HG02798 (cell line): ENCODE results near the gene PRDM8.
A peak's percentile ranks its signal among the peaks of the same experiment; 100 is the strongest.

Experiments used
- ATAC-seq: cut with Tn5 transposase; IDR thresholded peaks from one replicate; pipeline ENCODE4 v1.9.1; 2021; ENCODE audit warnings: mild to moderate bottlenecking; ENCODE audit not compliant: unreplicated experiment, poor library complexity

The PRDM8 gene

DNA sequence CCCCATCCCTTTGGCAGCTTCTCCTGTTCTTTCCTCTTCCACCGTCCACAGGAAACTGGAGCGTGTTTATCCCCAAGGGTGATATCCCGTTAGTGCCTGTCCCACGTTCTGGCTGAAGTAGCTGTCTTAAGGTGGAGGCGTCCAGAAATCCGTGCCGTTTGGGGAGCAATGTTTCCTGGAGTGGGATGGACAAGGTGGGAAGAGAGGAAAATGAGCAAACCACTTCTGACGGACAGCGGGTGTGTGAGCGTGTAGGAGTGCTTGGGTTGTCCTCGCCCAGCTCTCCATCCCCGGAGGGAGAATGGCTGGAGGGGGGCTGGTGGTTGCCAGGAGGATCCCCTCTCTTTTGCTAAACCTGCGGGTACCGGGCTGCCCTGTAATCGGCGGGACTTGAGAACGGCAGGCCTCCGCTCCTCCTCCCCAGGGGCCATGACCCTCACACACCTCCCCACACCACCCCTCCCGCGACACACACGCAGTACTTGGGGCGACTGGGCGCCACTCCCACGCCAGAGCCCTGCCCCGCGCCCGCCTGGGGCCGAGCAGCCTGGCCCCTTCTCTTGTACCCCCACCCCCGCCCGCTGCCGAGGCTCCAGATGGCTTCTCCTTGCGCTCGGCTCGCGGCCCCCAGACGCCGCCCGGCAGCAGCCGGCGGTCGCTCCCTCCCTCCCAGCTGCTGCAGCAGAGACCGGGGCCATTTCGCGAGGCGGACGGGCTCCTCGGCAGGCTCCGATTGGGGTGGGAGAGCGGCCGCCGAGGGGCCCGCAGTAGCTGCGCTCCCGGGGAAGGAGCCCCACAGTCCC is 13.9 kb upstream of the PRDM8 start:
- no peak for ATAC-seq

DNA sequence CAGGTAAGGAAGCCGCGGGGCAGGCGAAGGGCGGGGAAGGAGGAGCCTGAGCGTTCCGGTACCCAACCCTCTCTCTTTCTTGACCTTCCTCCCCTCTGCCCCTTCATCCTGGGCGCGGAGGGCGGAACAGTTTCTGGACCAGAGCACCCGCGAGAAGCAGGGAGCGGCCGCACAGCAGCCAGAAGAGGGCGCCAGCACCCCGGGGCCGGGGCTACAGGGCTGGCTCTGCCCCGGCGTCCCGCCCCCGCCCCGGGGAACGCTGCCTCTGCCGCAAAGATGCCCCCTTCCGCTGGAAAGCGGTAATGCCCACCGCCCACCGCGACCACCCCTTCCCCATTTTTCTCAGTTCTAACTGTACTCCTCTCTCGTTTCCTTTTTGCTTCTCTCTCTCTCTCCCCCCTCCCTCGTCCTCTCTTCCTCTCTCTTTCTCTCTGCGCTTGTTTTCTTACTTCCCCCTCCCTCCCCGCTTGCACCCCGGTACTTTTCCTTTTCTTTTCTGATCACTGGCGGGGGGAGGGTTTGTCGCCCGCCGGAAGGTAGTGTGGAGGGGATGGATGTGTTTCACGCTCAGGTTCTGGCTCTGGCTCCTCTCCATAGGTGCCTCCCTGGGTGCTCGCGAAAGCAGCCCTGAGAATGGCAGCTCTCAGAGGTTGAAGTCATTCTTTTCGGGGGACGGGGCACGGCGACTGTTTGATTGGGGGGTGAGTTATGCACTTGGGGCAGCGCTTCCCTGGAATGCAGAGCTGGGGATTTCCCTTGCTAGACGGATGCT is 13.1 kb upstream of the PRDM8 start:
- peak; percentile 96 for ATAC-seq

DNA sequence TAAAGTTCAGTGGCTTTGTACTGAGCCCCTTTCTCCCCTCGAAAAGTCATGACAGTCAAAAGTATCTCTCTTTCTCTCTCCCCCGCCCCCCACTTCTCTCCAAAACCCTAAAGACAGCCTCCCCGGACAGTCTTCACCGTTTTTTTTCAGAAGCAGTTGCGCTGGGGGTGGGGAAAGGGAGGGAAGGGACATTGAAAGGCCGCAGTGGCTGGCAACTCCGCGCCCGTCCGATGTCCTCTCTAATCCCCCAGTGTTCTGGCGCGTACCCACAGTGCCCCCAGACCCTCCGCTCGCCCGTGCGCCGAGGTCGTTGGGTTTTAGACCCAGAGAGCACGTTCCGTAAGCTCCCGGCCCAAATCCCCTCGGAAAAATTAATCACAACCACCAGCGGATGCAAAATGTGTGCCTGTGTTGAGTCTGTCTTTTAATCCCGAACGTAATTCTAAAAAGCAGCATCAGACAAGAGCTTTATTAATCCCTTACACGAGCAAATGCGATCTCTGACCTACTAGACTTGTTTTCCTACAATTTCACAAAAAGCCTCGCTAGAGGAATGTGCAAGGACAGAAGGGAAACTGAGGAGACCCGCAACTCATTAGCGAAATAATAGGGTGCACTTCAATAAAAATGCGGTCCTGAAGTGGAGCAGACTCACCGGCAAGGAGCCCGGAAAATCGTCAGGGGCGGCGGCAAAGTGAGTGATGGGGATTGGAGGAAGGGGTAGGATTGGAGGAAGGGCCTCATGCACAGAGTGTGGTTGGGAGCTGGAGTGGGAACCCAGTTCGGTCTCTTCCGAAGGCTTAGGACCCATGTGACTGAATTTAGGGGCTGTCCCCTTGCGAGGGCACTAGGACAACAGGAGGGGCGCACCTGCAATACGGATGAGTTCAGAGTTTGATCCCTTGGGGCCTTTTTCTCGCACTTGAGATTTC is 12.2 kb upstream of the PRDM8 start:
- no peak for ATAC-seq

- ATAC-seq = no peak
Observed at GRCh38 chr4:80185787-80186548, 11.3 kb upstream of the PRDM8 start.

DNA sequence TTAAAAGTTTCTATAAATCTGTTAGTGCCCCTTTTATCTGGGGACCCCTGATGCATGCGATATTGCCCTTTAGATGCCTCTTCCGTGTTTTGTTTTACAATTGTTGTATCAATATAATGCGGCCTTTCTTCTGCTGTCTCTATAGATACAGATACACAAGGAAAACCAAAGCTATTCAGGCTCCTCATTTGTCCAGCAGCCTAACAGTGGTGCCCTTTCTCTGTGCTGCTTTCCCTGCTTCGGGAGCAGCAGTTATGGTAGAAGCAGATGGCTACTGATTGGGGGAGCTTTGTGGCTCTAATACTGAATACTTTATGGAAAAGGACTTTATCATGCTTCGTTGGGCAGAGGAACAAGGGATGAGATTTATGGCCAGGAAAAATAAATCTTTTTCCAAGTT is 10.6 kb upstream of the PRDM8 start:
- ATAC-seq = no peak

GRCh38 chr4:80187677-80188076 is 9.6 kb upstream of the PRDM8 start:
- ATAC-seq = no peak

- no peak for ATAC-seq
Observed at GRCh38 chr4:80188457-80188800, 8.9 kb upstream of the PRDM8 start.

GRCh38 chr4:80188801-80189458 is 8.4 kb upstream of the PRDM8 start:
- ATAC-seq = no peak

DNA sequence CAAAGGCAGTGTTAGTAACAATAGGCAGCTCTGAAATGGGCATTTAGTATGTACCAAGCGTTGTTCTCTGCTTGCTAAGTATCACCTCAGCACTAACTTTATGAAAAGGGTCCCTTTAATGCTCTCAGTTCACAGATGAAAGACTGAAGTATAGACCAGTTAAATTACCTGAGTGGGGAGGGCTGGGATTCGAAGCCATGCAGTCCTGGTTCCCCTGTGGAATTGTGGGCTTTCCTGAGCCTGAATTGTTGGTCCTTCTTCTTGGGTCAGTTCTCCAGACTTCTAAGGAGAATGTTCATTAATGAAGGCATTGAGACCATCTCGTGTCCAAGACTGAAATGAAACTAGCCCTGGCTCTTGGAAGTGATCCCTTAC is 7.7 kb upstream of the PRDM8 start:
- no peak for ATAC-seq

DNA sequence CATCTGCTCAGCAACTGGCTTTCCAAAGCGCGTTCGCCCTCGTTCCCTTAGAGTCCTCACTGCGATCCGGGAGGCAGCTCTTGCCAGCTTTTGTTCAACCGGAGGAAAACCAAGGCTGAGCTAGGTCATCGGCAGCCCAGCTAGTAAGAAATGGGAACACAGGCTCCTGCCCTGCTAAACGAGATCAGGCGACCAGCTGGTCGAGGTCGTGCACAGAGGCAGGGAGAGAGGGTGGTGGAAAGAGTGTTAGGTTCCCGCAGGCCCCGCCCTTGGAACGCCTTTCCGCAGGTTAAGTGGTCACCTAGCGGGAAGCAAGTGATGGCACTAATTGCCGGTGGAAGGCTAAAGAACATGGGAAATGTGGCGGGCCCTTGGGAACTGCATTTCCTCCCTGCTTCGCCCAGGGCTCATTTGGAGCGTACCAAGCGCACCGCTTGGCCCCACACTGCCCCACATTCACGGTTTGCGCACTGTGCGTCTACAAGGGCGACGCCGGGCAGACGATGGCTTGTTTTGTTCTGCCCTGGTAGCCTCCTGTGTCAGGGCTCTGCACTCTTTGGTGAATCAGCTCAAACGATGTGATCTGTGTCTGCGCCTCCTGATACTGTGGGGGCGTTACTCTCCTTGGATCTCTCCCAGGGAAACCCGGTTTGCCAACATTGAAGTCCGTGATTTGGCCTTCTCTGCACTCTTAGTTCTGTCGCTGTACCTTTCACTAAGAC is 7.2 kb upstream of the PRDM8 start:
- ATAC-seq = no peak

GRCh38 chr4:80192252-80192866 is 4.9 kb upstream of the PRDM8 start:
- ATAC-seq = no peak

DNA sequence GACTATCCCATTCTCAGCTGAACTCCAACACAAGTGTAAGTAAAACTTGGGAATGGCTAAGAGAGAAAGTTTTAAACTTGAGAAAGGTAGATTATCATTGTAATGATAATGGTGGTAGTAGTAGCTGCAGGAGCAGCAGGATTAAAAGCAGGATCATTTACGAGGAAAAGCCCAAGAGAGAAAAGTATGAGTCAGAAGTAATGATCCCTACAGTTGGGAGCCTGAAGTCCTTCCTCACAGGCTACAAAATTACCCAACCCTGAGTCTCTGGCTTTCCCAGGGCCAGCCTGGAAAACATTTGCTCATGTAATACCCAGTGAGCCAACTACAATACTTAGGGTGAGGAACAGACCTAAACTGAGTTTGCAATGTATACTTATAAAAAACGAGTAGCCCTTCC is 4.4 kb upstream of the PRDM8 start:
- no peak for ATAC-seq

DNA sequence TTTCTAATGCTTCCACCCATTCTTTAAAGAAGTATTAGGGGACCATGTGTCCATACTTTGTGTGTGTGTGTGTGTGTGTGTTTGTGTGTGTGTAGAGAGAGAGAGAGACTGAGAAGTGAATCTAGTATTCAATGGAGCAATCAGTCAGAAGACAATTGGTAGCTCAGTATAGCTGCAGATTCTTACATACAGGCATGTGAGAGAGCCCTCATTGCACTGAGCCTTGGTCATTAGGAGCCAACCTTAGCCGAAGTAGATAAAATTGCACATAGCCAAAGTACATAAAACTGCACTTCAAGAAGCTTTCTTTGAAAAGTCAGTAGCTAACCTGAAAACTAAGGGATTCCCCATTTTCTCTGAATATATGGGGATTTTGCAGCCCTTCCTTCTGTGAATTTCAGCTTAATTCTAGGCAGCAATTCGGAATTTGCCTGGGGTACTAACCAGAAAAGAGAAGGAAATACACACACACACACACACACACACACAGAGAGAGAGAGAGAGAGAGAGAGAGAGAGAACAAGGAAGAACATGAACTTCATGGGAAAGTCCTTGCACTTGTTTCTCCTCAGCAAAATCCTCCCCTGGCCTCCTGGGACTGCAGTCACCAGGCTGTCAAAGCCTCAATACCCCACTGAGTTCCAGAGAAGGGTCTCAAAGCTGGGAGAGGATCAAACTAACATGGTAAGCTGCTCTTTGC is 1.7 kb upstream of the PRDM8 start:
- no peak for ATAC-seq

GRCh38 chr4:80196259-80196921 is 913 bp upstream of the PRDM8 start:
- no peak for ATAC-seq

GRCh38 chr4:80197601-80198440 is 518 bp downstream of the PRDM8 start:
- no peak for ATAC-seq

GRCh38 chr4:80198441-80198837 is 1.1 kb downstream of the PRDM8 start:
- ATAC-seq = no peak
